Midbrain (tissue), 1 donor: ENCODE measurements around the gene KCTD16.

Experiments used
- DNase-seq: peaks from one replicate; lab custom pipeline; 2025; lab: John Stamatoyannopoulos, UW

KCTD16 gene

GRCh38 chr5:144462577-144462976 is 291.9 kb downstream of the KCTD16 start:
- no peak for DNase-seq

DNA sequence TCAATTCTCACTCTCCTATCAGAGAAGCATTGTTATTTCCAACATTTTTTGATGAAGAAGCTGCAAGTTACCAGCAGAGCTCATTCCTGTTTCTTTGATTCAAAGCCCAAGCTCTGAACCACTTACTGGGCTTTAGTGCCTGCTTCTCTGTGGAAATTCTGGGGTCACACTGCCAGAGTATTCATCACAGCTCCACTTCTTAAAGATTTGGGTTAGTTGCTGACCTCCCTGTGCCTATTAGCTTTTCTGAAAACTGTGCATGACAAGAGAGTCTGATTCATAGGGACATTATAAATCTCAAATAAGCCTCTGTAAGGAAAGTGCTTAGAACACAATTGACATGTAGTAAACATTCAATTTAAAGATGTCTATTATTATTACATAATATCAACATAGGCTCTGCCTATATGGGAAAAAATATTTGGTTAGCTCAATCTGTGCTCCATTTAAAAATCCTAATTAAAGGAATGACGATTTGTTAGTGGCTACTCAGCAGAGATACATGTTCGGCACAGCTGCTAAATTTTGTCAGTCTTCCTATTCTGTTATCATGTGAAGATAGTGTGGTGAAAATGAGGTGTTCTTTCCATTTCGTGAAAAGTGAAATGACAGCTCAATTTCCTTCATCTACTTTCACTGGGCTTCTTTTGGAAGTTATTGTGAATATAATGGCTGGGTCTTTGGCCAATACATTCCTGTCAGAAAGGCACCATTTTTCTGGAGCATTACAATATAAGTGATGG is 293.0 kb downstream of the KCTD16 start:
- no peak for DNase-seq

DNA sequence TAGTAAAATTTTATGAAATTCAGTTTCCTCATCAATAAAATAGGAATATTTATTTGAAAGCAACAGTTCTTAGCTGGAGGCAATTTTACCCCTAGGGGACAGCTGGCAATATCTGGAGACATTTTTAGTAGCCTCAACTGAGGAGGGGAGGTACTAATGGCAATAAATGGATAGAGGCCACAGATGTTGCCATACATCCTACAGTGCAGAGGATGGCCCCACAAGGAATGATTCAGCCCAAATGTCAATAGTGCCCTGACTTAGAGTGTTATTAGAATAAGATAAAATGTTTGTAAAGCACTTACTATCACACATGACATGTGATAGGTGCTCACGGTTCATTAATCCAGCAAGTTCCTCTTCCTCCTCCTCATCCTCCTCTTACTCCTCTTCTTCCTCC is 293.6 kb downstream of the KCTD16 start:
- DNase-seq, result no peak

- no peak for DNase-seq
Measured at GRCh38 chr5:144465441-144465840, 294.8 kb downstream of the KCTD16 start.

DNA sequence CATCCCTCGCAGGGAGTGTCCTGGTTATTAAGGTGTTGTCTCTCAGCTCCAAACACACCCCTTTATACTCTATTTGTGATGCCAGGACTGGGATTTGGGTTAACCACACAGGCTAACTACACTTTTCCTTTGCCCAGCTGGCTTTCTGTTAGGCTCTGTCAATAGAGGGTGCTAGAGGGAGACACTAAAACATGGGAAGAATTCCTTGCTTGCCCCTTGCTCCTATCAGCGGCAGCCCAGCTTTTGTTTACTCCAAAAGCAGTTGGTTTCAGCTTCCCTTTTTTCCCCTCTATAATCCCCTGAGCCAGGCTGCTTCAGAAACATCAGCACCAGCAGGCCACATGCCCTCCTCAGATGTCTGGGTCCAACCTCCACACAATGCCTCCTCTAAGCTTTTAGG is 297.1 kb downstream of the KCTD16 start:
- no peak for DNase-seq

DNA sequence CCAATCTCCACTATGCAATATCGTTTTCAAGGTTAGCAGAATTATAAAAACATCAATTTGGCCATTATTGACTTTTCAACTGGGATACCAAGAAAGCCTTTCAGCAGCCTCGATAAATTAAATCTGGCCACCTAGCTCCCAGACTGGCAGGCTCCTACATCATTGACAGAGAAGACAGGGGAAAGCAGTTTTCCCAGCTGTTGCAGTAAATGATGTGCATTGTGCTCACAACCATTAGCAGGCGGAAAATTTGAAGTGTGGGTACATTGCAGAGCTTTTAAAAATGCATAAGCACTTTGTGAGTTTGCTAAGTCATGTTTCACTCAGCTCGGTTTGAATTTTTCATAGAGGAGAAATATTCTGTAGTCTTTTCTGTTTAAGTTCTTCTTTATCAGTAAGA is 297.9 kb downstream of the KCTD16 start:
- DNase-seq, result no peak

GRCh38 chr5:144469106-144469505 is 298.4 kb downstream of the KCTD16 start:
- DNase-seq, result no peak

DNA sequence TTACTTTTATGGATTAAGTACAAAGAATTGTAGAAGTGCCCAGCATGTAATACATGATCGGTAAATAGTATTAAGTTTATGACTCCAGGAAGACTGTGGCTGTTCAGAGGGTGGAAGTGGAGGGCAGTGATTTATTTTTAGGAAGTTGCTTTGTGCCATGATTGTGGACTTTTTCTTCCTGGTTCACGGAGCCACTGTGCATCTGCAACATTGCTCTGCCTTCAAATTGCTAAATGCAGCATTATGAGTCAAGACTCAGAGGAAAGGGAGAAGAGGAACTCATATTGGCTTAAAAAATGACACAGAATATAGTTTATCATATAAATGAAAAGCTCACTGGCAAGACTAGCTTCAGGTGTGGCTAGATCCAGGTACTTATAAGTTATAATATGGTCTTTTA is 301.5 kb downstream of the KCTD16 start:
- DNase-seq, result no peak

DNA sequence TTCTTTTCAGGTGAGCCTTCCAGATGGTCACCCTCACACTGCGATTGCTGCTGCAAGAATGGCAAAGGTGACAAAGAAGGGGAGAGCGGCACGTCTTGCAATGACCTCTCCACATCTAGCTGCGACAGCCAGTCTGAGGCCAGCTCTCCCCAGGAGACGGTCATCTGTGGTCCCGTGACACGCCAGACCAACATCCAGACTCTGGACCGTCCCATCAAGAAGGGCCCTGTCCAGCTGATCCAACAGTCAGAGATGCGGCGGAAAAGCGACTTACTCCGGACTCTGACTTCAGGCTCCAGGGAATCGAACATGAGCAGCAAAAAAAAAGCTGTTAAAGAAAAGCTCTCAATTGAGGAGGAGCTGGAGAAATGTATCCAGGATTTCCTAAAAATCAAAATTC is 303.0 kb downstream of the KCTD16 start:
- DNase-seq, result no peak

GRCh38 chr5:144478565-144478964 is 307.9 kb downstream of the KCTD16 start:
- no peak for DNase-seq

DNA sequence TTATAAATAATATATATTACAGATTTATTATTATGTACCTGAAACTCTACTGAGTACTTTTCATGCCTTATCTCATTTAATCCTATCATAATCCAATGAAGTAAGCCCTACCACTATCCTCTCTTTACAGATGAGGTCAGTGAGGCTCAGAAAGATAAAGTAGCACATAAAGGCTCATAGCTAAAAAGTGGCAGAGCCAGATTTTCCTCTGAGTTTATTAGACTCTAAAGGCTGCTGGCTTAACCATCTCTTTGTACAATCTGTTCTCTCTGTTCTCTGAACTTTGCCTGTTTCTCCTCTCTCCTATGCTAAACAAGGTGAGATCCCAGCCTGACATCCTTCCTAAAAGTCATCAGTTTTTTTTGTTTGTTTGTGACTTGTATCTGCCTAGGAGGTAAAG is 311.2 kb downstream of the KCTD16 start:
- no peak for DNase-seq

DNA sequence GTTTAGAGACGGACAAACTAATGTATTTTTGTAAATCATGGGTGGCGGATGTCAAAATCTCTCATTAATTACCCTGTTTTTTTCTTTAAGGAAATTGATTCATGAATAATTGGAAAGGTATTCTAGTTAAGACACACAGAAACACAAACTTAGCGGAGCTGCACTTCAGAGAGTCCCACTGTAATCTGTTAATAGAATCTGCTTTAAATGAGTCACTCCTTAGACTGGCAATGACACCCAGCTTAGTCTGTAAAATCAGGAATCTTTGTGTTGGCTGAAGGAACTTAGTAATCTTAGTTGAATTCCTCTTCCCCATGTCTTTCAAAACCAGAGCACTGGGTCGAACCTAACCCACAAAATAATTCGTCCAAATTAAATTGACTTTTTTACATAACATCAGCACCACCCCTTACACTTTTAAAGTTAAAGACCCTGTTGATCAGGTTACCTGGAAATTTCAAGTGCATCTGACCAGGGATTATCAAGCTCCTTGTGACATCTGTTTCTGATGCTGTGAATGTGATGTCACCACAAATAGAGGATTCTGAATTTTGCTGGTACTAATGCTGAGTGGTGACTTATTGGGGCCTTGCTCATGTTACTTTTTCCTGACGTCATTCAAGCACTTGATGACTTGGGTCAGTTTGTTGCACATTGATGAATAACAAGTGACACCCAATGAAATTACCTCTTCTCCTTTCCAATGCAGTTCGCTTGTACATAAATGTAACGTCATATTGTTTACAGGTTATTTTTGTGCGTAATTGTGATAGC is 313.6 kb downstream of the KCTD16 start:
- DNase-seq, result no peak

DNA sequence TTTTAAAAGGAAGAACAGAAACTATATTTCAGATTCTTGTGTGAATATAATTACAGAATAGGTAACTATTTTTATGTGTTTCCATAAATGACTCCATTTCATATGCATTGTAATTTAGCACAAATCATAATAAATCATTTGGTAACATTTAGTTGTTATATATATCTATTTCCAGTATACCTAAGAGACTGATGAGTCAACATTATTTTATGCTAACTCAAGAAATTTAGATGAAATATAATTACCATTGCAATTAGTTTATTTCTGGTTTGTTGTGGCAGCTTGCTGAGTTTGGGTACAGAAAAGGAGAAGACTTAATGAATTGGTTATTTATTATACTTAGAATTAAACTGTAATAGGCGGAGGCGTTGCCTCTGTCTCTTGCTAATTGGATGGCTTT is 314.9 kb downstream of the KCTD16 start:
- no peak for DNase-seq

DNA sequence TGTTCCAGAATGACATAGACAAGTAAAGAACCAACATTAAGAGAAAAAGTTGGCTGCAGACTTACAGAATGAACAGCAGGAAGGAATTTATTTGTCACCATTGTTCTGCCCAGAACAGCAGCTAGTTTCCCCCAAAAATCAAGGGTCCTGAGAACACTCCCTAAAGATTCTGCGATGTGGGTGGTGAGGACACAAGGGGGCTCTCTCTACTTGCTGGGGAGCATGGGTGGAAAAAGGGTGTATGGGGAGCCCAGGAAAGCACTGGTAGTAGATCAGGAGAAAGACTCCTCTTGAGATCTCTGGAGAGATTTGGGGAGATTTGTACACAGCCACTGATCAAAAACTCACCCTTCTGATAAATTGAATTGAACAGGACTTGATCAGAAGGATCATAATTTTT is 316.5 kb downstream of the KCTD16 start:
- no peak for DNase-seq

- no peak for DNase-seq
Measured at GRCh38 chr5:144487761-144488160, 317.1 kb downstream of the KCTD16 start.

DNA sequence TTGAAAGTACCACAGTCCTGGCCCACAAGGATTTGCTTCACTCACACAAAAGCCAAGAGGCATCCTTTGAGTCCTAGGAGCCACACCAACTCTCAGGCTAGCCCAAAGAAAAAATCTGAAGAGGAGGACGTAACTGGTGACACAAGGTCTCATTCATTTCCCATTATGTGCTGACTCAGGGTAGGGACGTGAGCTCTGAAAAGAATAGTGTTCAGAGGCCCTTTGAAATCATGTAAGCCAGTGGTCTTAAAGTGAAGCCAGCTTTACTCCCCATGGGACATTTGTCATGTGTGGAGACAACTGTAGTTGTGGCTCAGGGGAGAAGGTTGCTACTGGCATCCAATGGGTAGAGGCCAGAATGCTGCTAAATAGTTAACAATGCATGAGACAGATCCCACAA is 332.4 kb downstream of the KCTD16 start:
- no peak for DNase-seq

GRCh38 chr5:144504929-144505577 is 334.4 kb downstream of the KCTD16 start:
- DNase-seq, result no peak

DNA sequence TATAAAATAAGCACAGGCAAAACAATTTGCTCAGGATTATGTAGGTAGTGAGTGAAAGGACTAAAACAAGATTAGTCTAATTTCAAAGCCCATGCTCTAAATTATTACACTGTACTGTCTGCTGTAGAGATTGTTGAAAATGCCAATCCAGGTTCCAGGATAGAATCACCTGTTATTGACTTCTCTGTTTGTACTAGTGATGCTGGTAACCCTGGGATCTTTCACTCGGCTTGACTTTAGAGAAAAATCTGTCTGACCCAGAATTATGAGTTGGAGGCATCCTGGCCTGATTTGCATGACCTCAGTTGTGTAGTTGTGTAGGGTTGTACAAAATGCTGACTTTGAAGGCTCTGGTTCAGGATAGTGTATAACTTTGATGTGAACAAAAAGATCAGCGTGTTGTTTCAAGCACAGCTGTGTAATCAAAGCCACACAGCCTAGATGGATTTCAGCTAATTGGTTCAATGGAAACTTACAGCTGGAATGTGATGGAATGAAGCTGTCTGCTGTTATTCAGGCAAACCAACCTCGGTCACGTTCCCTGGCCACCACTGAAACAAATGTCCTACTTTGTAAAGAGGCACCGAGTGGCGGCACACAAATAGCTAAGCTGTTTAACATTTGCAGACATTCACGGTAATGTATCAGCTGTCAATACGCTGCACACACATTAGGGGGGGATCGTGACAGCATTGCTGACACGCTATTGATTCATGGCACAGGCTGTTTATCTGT is 340.3 kb downstream of the KCTD16 start:
- DNase-seq, result no peak

DNA sequence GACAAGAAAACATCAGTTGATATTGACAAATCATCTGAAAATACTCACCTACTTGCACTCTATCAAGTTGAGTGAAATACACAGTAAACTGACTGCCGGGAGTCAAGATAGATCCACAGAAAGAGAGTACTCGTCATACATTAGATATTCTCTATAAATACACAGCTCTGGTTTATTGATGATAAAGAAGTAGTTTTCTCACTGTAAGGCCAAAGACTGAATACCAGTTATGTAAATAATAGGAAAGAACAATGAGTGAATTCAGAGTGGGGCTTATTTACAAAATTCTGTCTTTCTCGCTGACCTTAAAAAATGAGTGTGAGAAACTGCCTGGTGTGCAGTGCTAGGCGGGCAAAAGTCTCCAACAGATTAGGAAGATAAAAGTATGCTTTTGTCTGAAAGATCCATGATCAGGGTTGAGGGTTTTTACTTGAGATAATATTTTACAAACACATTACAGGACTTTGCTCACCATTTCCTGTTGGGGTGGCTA is 341.0 kb downstream of the KCTD16 start:
- no peak for DNase-seq

DNA sequence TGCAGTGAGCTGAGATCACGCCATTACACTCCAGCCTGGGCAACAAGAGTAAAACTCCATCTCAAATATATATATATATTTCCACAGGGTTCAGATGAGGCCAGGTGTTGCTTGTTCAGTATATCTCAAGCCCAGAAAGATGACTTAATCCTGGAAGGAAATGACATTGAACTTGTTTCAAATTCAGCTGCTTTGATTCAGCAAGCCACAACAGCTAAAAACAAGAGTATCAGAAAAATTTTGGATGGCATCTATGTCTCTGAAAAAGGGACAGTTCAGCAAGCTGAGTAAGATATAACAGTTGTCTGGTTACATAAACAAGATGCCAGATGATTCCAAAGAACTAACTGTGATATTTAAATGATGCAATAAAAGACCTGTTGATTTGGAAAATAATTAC is 352.0 kb downstream of the KCTD16 start:
- DNase-seq, result no peak

GRCh38 chr5:144525000-144525399 is 354.3 kb downstream of the KCTD16 start:
- no peak for DNase-seq

GRCh38 chr5:144531188-144531587 is 360.5 kb downstream of the KCTD16 start:
- DNase-seq, result no peak
